Measurements from ENCODE around the gene LPA.
"Not testable (repeated sequence)": the region's sequence is repeated elsewhere in the genome, so short reads cannot be mapped to it uniquely, and the experiment has no call there.

GRCh38 chr6:160676418-160676817 lies 12.3 kb upstream of the LPA start:
- not testable (repeated sequence) for TF ChIP-seq CTCF (IDR thresholded peaks at IDR 0.05; ENCODE audit: borderline replicate concordance, extremely low read depth, low read length, poor library complexity, severe bottlenecking); EZH2 (IDR thresholded peaks at IDR 0.05; ENCODE audit: borderline replicate concordance, low read depth, low read length, severe bottlenecking)
